Left lung (tissue), 10 donors: ENCODE data around the gene CCDC141. TPM values are rescaled to one million over a fixed set of nuclear protein-coding genes. Genes with fewer than 3 reads are reported as not detected.
A peak's percentile ranks its signal among the peaks of the same experiment; 100 is the strongest.

Experiments used
- ATAC-seq: fragments of 200-7000 bp; cut with Tn5 transposase; one replicate; pipeline ENCODE4 v1.9.1; 2020; ENCODE audit warnings: moderate library complexity
- DNase-seq, 4 donors: peaks; one replicate each; pipeline ENCODE4 v3.0.0-alpha.2; 2013 to 2020
- H3K27ac ChIP-seq, 2 donors: fragments of 200-600 bp; sonication (generic) in 1 of 2; one replicate each; pipeline versions ENCODE4 v1.5.0 to v1.8.0; 2020 to 2021
- H3K27me3 ChIP-seq, 2 donors: fragments of 200-600 bp; sonication (generic) in 1 of 2; one replicate each; pipeline versions ENCODE4 v1.5.0 to v1.8.0; 2020 to 2021
- H3K36me3 ChIP-seq, 2 donors: fragments of 200-600 bp; sonication (generic) in 1 of 2; one replicate each; pipeline versions ENCODE4 v1.5.0 to v1.8.0; 2020 to 2021
- H3K4me1 ChIP-seq, 2 donors: fragments of 200-600 bp; one replicate each; pipeline ENCODE4 v1.8.0; 2021
- H3K4me3 ChIP-seq, 2 donors: fragments of 200-600 bp; sonication (generic) in 1 of 2; one replicate each; pipeline versions ENCODE4 v1.5.0 to v1.8.0; 2020 to 2021; ENCODE audit warnings: mild to moderate bottlenecking in 1 of 2
- H3K9me3 ChIP-seq, 2 donors: fragments of 200-600 bp; sonication (generic) in 1 of 2; one replicate each; pipeline versions ENCODE4 v1.5.0 to v1.8.0; 2020 to 2021
- intact Hi-C, 2 donors: fragments of 100-400 bp; cut with DNase I; formaldehyde crosslinking; loops; one replicate each; pipeline versions ENCODE4 v1.11.2 to v1.14.2; 2022
- polyA plus RNA-seq, 6 donors: library from polyadenylated mRNA; unstranded; fragments of 120-200 nt; gene quantifications; one replicate each; pipeline ENCODE4 v1.2.1, GENCODE V29; 2013; ENCODE audit not compliant: insufficient read length in 6 of 6
- total RNA-seq, 2 donors: library from RNA; stranded (reverse); fragmentation: NEBNext Ultra II Directional; extraction: Animal tissue kit (Norgen Biotek cat#: 25700); gene quantifications; one replicate each; pipeline ENCODE4 v1.2.1, GENCODE V29; 2021
- TF ChIP-seq, protein P1 (sequence below), 2 donors: fragments of 200-600 bp; sonication (generic) in 1 of 2; IDR thresholded peaks; one replicate each; pipeline versions ENCODE4 v1.5.0 to v1.8.0; 2021; ENCODE audit warnings: antibody characterized with exemption in 2 of 2
- donor health status: DM: no; HTN: yes; CAD: no.
- donor health status: DM: no; HTN: no; CAD: no.

CCDC141 gene
- total and polyA plus RNA-seq, 8 donors: 1.6 to 29.6 (median 3.2) TPM

- Histone ChIP-seq H3K9me3 (no peaks in the 10 kb centered on the region), H3K27ac (no peak overlapping the region), H3K27me3 (no peaks in the 10 kb centered on the region), H3K4me3 (no peak overlapping the region), H3K4me1 (no peaks in the 10 kb centered on the region), H3K36me3 (no peaks in the 10 kb centered on the region)
- ATAC-seq (no peak), DNase-seq (peak in 2 of 4 donors; percentile 30 to 57)
- intact Hi-C loops: loop anchor here in 1 of 2 donors (5.0 kb wide), 1 partner anchor 116 kb away; no protein-coding TSS in a partner anchor
- TF ChIP-seq, protein P1, sequence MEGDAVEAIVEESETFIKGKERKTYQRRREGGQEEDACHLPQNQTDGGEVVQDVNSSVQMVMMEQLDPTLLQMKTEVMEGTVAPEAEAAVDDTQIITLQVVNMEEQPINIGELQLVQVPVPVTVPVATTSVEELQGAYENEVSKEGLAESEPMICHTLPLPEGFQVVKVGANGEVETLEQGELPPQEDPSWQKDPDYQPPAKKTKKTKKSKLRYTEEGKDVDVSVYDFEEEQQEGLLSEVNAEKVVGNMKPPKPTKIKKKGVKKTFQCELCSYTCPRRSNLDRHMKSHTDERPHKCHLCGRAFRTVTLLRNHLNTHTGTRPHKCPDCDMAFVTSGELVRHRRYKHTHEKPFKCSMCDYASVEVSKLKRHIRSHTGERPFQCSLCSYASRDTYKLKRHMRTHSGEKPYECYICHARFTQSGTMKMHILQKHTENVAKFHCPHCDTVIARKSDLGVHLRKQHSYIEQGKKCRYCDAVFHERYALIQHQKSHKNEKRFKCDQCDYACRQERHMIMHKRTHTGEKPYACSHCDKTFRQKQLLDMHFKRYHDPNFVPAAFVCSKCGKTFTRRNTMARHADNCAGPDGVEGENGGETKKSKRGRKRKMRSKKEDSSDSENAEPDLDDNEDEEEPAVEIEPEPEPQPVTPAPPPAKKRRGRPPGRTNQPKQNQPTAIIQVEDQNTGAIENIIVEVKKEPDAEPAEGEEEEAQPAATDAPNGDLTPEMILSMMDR (IDR thresholded peaks at IDR 0.05): peak; percentile 33 to 55
Observed at GRCh38 chr2:178796079-178796677, 253.8 kb downstream of the CCDC141 start.

DNA sequence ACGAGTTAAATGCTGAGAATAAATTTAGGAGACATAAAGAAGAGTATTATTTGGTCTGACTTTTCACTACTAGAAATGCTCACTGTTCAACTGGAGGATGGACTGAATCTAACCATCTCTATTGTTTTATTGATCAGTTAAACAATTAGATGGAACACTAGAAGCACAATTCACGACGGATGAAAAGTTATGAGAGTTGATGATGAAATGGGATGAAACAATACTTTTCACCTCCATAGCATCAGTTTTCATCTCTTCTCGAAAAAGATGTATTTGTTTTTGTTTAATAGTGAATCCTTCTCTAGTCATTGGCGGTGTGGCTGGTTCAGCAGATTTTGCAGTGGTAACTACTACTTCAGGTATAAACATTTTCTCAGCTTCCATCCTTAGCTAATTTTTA is 262.0 kb downstream of the CCDC141 start:
- H3K27ac ChIP-seq: no peak overlapping the region
- intact Hi-C loops: no loop called here
- TF ChIP-seq, protein P1 (IDR thresholded peaks at IDR 0.05): no peak

GRCh38 chr2:178787155-178787554 is 262.8 kb downstream of the CCDC141 start:
- TF ChIP-seq, protein P1 (IDR thresholded peaks at IDR 0.05): no peak
- intact Hi-C loops: no loop called here
- no peak for ATAC-seq

More for the DNA sequence above, 262.0 kb downstream of the CCDC141 start:
- Histone ChIP-seq H3K27me3 (no peaks in the 10 kb centered on the region), H3K9me3 (no peaks in the 10 kb centered on the region), H3K4me3 (no peak overlapping the region), H3K4me1 (no peaks in the 10 kb centered on the region), H3K36me3 (no peaks in the 10 kb centered on the region)
- DNase-seq (no peak), ATAC-seq (no peak)

GRCh38 chr2:178783889-178784288 is 266.0 kb downstream of the CCDC141 start:
- Histone ChIP-seq H3K36me3 (peaks cover 0 to 8% of the 10 kb centered on the region in 2 donors), H3K27ac (no peak overlapping the region), H3K9me3 (no peaks in the 10 kb centered on the region), H3K4me1 (no peaks in the 10 kb centered on the region), H3K27me3 (no peaks in the 10 kb centered on the region), H3K4me3 (no peak overlapping the region)
- DNase-seq (no peak), ATAC-seq (no peak)
- intact Hi-C loops: no loop called here
- TF ChIP-seq, protein P1 (IDR thresholded peaks at IDR 0.05): no peak

More at GRCh38 chr2:178787155-178787554, 262.8 kb downstream of the CCDC141 start:
- Histone ChIP-seq H3K4me3 (no peak overlapping the region), H3K27ac (no peak overlapping the region), H3K27me3 (no peaks in the 10 kb centered on the region), H3K9me3 (no peaks in the 10 kb centered on the region), H3K36me3 (peaks cover 0 to 8% of the 10 kb centered on the region in 2 donors), H3K4me1 (no peaks in the 10 kb centered on the region)
- no peak for DNase-seq

DNA sequence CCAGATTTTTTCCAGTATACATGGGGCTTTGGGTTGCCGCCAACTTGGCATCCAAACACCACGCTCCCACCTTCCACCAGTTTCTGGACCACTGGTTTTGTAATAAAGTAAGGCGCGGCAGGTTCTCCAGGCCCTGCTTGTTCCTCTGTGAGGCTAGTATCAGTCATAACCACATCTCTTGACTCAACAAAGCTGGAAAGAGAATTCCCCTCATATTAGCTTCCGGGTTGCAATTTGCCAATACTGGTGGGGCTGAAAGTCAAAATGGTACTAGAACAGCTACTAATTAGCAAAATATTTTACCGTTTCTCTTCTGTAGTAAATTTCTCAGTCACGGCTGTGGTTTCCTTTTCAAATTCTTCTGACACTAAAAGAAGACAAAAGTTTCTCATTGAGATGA is 267.7 kb downstream of the CCDC141 start:
- H3K9me3 ChIP-seq: no peaks in the 10 kb centered on the region
- no peak for DNase-seq
- TF ChIP-seq, protein P1 (IDR thresholded peaks at IDR 0.05): no peak
- ATAC-seq: no peak
- no peak overlapping the region for H3K4me3 ChIP-seq
- H3K36me3 ChIP-seq: peaks cover 0 to 8% of the 10 kb centered on the region in 2 donors
- no peak overlapping the region for H3K27ac ChIP-seq
- H3K4me1 ChIP-seq: no peaks in the 10 kb centered on the region
- H3K27me3 ChIP-seq: no peaks in the 10 kb centered on the region
- intact Hi-C loops: no loop called here

Other genes with a start within 250 kb of the CCDC141 start
- 10 to 100 TPM; 26.1 to 27.5 TPM for gene TTN, start 242.7 kb downstream of the CCDC141 start, total RNA-seq
- gene TTN, start 242.7 kb downstream of the CCDC141 start, polyA plus RNA-seq: 1 to 10 TPM; 1.4 to 2.8 (median 2.0) TPM
- gene SESTD1, start 214.7 kb upstream of the CCDC141 start, total RNA-seq: 10 to 100 TPM; 75.8 to 76.9 TPM
- 10 to 100 TPM; 36.0 to 57.0 (median 48.3) TPM for gene SESTD1, start 214.7 kb upstream of the CCDC141 start, polyA plus RNA-seq